Neural progenitor cell (in vitro differentiated cells): ENCODE data around the gene PLCB1. TPM values are rescaled to one million over a fixed set of nuclear protein-coding genes. Genes with fewer than 3 reads are reported as not detected.

Experiments
- DNase-seq: peaks from one replicate; pipeline ENCODE4 v3.0.0-alpha.2; 2016; ENCODE audit warnings: low spot score
- H2AFZ ChIP-seq: fragments of 200-600 bp; sonication (generic); replicated peaks from 2 replicates; pipeline ENCODE4 v1.6.1; 2016; ENCODE audit warnings: antibody characterized with exemption
- H3F3A ChIP-seq: fragments of 200-600 bp; sonication (generic); 2 replicates; pipeline ENCODE4 v1.6.1; 2016; ENCODE audit warnings: antibody characterized with exemption, low read depth
- H3K27ac ChIP-seq: fragments of 200-600 bp; sonication (generic); 2 replicates; pipeline ENCODE4 v1.5.1; 2016; ENCODE audit warnings: mild to moderate bottlenecking
- H3K27me3 ChIP-seq: fragments of 200-600 bp; sonication (generic); 2 replicates; pipeline ENCODE4 v1.6.1; 2016; ENCODE audit warnings: mild to moderate bottlenecking, moderate library complexity
- H3K36me3 ChIP-seq: fragments of 200-600 bp; sonication (generic); 2 replicates; pipeline ENCODE4 v1.5.1; 2016
- H3K4me1 ChIP-seq: fragments of 200-600 bp; sonication (generic); 2 replicates; pipeline ENCODE4 v1.6.1; 2016; ENCODE audit warnings: mixed run types
- H3K4me2 ChIP-seq: fragments of 200-600 bp; sonication (generic); 2 replicates; pipeline ENCODE4 v1.6.1; 2016
- H3K4me3 ChIP-seq: fragments of 200-600 bp; sonication (generic); 2 replicates; pipeline ENCODE4 v1.5.1; 2016
- H3K79me2 ChIP-seq: fragments of 200-600 bp; sonication (generic); 2 replicates; pipeline ENCODE4 v1.6.1; 2016; ENCODE audit warnings: low read depth
- H3K9ac ChIP-seq: fragments of 200-600 bp; sonication (generic); 2 replicates; pipeline ENCODE4 v1.6.1; 2016
- H3K9me3 ChIP-seq: fragments of 200-600 bp; sonication (generic); 2 replicates; pipeline ENCODE4 v1.5.1; 2016; ENCODE audit warnings: low read depth
- H4K20me1 ChIP-seq: fragments of 200-600 bp; sonication (generic); 2 replicates; pipeline ENCODE4 v1.6.1; 2016; ENCODE audit warnings: low read depth
- H3K27ac Mint-ChIP-seq: 3 replicates; pipeline ENCODE4 v1.8.0; 2021; ENCODE audit warnings: mixed read lengths
- H3K27me3 Mint-ChIP-seq: 2 replicates; pipeline ENCODE4 v1.8.0; 2022; ENCODE audit warnings: low read depth, mild to moderate bottlenecking, inconsistent platforms, moderate library complexity, mixed read lengths; ENCODE audit not compliant: insufficient read depth
- H3K36me3 Mint-ChIP-seq: 3 replicates; pipeline ENCODE4 v1.8.0; 2021; ENCODE audit warnings: mixed read lengths
- H3K4me1 Mint-ChIP-seq: 3 replicates; pipeline ENCODE4 v1.8.0; 2021; ENCODE audit warnings: mixed read lengths
- H3K4me3 Mint-ChIP-seq: 3 replicates; pipeline ENCODE4 v1.8.0; 2021; ENCODE audit warnings: mild to moderate bottlenecking, moderate library complexity, mixed read lengths
- H3K9me3 Mint-ChIP-seq: 3 replicates; pipeline ENCODE4 v1.8.0; 2020; ENCODE audit warnings: mixed read lengths
- CTCF ChIP-seq: fragments of 200-600 bp; sonication (generic); IDR thresholded peaks from 2 replicates; pipeline ENCODE4 v1.5.1; 2017; ENCODE audit warnings: antibody characterized with exemption, mild to moderate bottlenecking
- EZH2 ChIP-seq: fragments of 200-600 bp; sonication (generic); IDR thresholded peaks from 2 replicates; pipeline ENCODE4 v1.6.1; 2017; ENCODE audit warnings: antibody characterized with exemption, mild to moderate bottlenecking, moderate library complexity
- EZH2phosphoT487 ChIP-seq: fragments of 200-600 bp; sonication (generic); IDR thresholded peaks from 2 replicates; pipeline ENCODE4 v1.6.1; 2017; ENCODE audit warnings: antibody characterized with exemption
- total RNA-seq: library from RNA; depleted of rRNA; stranded (reverse); fragments of >200 nt; gene quantifications from 2 replicates; pipeline ENCODE4 v1.2.3, GENCODE V29; 2015; ENCODE audit warnings: low replicate concordance

PLCB1 gene
- total RNA-seq, 1 donor from 2014 or later = 30.2 TPM

GRCh38 chr20:8721098-8721497 is 589.0 kb downstream of the PLCB1 start:
- TF ChIP-seq CTCF (peak; percentile 87), EZH2 (no peak), EZH2phosphoT487 (no peak)
- peaks cover 3% of the 10 kb centered on the region for H3K27me3 Mint-ChIP-seq
- Histone ChIP-seq H3K4me2 (no peak overlapping the region), H2AFZ (no peak overlapping the region), H3F3A (no peaks in the 10 kb centered on the region), H3K9ac (no peak overlapping the region), H3K79me2 (no peaks in the 10 kb centered on the region), H3K4me1 (no peaks in the 10 kb centered on the region), H3K27ac (no peak overlapping the region), H4K20me1 (no peaks in the 10 kb centered on the region), H3K4me3 (no peak overlapping the region), H3K27me3 (no peaks in the 10 kb centered on the region), H3K9me3 (no peaks in the 10 kb centered on the region), H3K36me3 (no peaks in the 10 kb centered on the region)
- H3K9me3 Mint-ChIP-seq = no peaks in the 10 kb centered on the region
- no peak overlapping the region for H3K27ac Mint-ChIP-seq
- DNase-seq = peak; percentile 71
- peaks cover 3% of the 10 kb centered on the region for H3K4me1 Mint-ChIP-seq
- H3K36me3 Mint-ChIP-seq = peaks cover 4% of the 10 kb centered on the region
- no peak overlapping the region for H3K4me3 Mint-ChIP-seq

GRCh38 chr20:8722277-8722928 is 590.3 kb downstream of the PLCB1 start:
- Mint-ChIP-seq H3K27me3 (peaks cover 2% of the 10 kb centered on the region), H3K27ac (no peak overlapping the region), H3K4me3 (no peak overlapping the region), H3K4me1 (peaks cover 3% of the 10 kb centered on the region), H3K36me3 (peaks cover 2% of the 10 kb centered on the region), H3K9me3 (no peaks in the 10 kb centered on the region)
- Histone ChIP-seq H3K4me2 (no peak overlapping the region), H3K79me2 (no peaks in the 10 kb centered on the region), H3K9ac (no peak overlapping the region), H4K20me1 (no peaks in the 10 kb centered on the region), H2AFZ (no peak overlapping the region), H3F3A (no peaks in the 10 kb centered on the region), H3K27me3 (no peaks in the 10 kb centered on the region), H3K4me3 (no peak overlapping the region), H3K27ac (no peak overlapping the region), H3K4me1 (no peaks in the 10 kb centered on the region), H3K9me3 (no peaks in the 10 kb centered on the region), H3K36me3 (no peaks in the 10 kb centered on the region)
- peak; percentile 88 for TF ChIP-seq CTCF
- no peak for TF ChIP-seq EZH2phosphoT487
- peak; percentile 78 for DNase-seq

GRCh38 chr20:8723296-8723695 is 591.2 kb downstream of the PLCB1 start:
- H3K4me1 Mint-ChIP-seq = peaks cover 3% of the 10 kb centered on the region
- no peaks in the 10 kb centered on the region for H3K36me3 ChIP-seq
- no peak overlapping the region for H3K4me2 ChIP-seq
- H3K9me3 Mint-ChIP-seq = no peaks in the 10 kb centered on the region
- TF ChIP-seq EZH2phosphoT487 (no peak), EZH2 (no peak), CTCF (no peak)
- no peak overlapping the region for H3K9ac ChIP-seq
- no peak overlapping the region for H3K27ac ChIP-seq
- H3K27me3 Mint-ChIP-seq = no peaks in the 10 kb centered on the region
- no peaks in the 10 kb centered on the region for H3K9me3 ChIP-seq
- no peak overlapping the region for H2AFZ ChIP-seq
- H3K27ac Mint-ChIP-seq = no peak overlapping the region
- no peaks in the 10 kb centered on the region for H3F3A ChIP-seq
- DNase-seq = no peak
- H3K27me3 ChIP-seq = no peaks in the 10 kb centered on the region
- no peaks in the 10 kb centered on the region for H4K20me1 ChIP-seq
- H3K36me3 Mint-ChIP-seq = no peaks in the 10 kb centered on the region
- H3K4me3 Mint-ChIP-seq = no peak overlapping the region
- no peaks in the 10 kb centered on the region for H3K4me1 ChIP-seq
- H3K4me3 ChIP-seq = no peak overlapping the region
- H3K79me2 ChIP-seq = no peaks in the 10 kb centered on the region
